Peyer's patch (tissue), 4 donors: ENCODE data around the gene ARPP21.

Experiments used
- CTCF ChIP-seq, 6 experiments: fragments of 450-650 bp in 4 of 6; fragments of 200-600 bp in 2 of 6; sonication (generic) in 1 of 6; IDR thresholded peaks; one replicate each; pipeline ENCODE4 v1.5.1; 2017 to 2019; ENCODE audit warnings: antibody characterized with exemption in 6 of 6, mild to moderate bottlenecking in 3 of 6, moderate library complexity in 1 of 6
- POLR2A ChIP-seq, 2 donors: fragments of 450-650 bp; IDR thresholded peaks; one replicate each; pipeline ENCODE4 v1.5.1; 2017; ENCODE audit warnings: antibody characterized with exemption in 2 of 2, mild to moderate bottlenecking in 2 of 2, moderate library complexity in 2 of 2

- TF ChIP-seq CTCF (IDR thresholded peaks at IDR 0.05) (no peak), POLR2A (IDR thresholded peaks at IDR 0.05) (no peak)
Observed at GRCh38 chr3:35674451-35675109, 35.3 kb downstream of the ARPP21 start.
